ENCODE data around the gene SLC16A10. TPM values are rescaled to one million over a fixed set of nuclear protein-coding genes. Genes with fewer than 3 reads are reported as not detected.

The SLC16A10 gene
- total and polyA plus RNA-seq, 2 of the 13 experiments (the other 11 are each of a cell fraction or from before 2014, with no cell fraction given): 8.2 to 20.1 TPM

- Histone ChIP-seq H2AFZ (ENCODE audit: low read length) (no peak overlapping the region), H3K9me3 (ENCODE audit: low read length) (peaks cover 19% of the 10 kb centered on the region), H4K20me1 (ENCODE audit: insufficient read depth, low read length) (no peaks in the 10 kb centered on the region), H3K79me2 (ENCODE audit: insufficient read depth, low read length) (no peaks in the 10 kb centered on the region), H3K27ac (ENCODE audit: extremely low read length, insufficient read depth, low read length) (no peak overlapping the region), H3K4me3 (replicated peaks in 1 of 3; ENCODE audit: insufficient read depth in 1 of 3, low read depth in 2 of 3, low read length in 3 of 3) (no peak overlapping the region), H3K36me3 (replicated peaks in 1 of 2; ENCODE audit: control insufficient read depth in 1 of 2, insufficient read depth in 2 of 2, low read length in 2 of 2) (peaks cover 11 to 36% of the 10 kb centered on the region in 2 experiments), H3K27me3 (ENCODE audit: control insufficient read depth in 1 of 2, insufficient read depth in 2 of 2, low read length in 2 of 2) (no peaks in the 10 kb centered on the region), H3K9ac (ENCODE audit: insufficient read depth, low read depth, low read length) (no peak overlapping the region), H3K4me2 (ENCODE audit: low read depth, low read length) (no peak overlapping the region), H3K4me1 (ENCODE audit: insufficient read depth, low read length) (peaks cover 36% of the 10 kb centered on the region)
- WGBS (ENCODE audit: low lambda C conversion rate): 65% methylated on average over 1 of the region's 1 CpG
- ATAC-seq: peak; percentile 52; the same call in 2 of the 3 replicates
- CTCF ChIA-PET (ENCODE audit: low intra/inter-chr PET ratio, low total read pairs): no interaction called here
- intact Hi-C loops (cut with micrococcal nuclease; ENCODE audit: unreplicated experiment): no loop called here
- no peak for FAIRE-seq
- no TSS peak for BruUV-seq (replicated peaks)
- DNase-seq (ENCODE audit: low spot score): no peak
- POLR2A ChIA-PET: no interaction called here
- in situ Hi-C loops (cut with HindIII; ENCODE audit: extremely low pct_ligation_motif_present, low pct_unique_long_range_greater_than_20kb): no loop called here
- TF ChIP-seq ELF3 (CRISPR knock-in tag; IDR thresholded peaks at IDR 0.05): no peak
- TF ChIP-seq ZNF775 (CRISPR knock-in tag; IDR thresholded peaks at IDR 0.05; ENCODE audit: borderline replicate concordance): no peak
- no peak for TF ChIP-seq ZNF782 (CRISPR knock-in tag; IDR thresholded peaks at IDR 0.05; ENCODE audit: borderline replicate concordance)
- TF ChIP-seq HNF4A (CRISPR knock-in tag; IDR thresholded peaks at IDR 0.05): peak; percentile 80
- TF ChIP-seq HNF4G (IDR thresholded peaks at IDR 0.05; ENCODE audit: borderline replicate concordance, low read depth, low read length): peak; percentile 36; the same call in 1 of the 2 replicates
- no peak for TF ChIP-seq HNF4G (CRISPR knock-in tag; IDR thresholded peaks at IDR 0.05; ENCODE audit: borderline replicate concordance, low read depth)
- no peak for TF ChIP-seq GTF3A (CRISPR knock-in tag; conservative IDR thresholded peaks at IDR 0.05)
- no peak for TF ChIP-seq ZNF549 (CRISPR knock-in tag; IDR thresholded peaks at IDR 0.05)
Observed at GRCh38 chr6:111277819-111278218, 190.5 kb downstream of the SLC16A10 start.

- BruUV-seq (replicated peaks): no TSS peak
- DNase-seq (ENCODE audit: low spot score) (no peak), ATAC-seq (no peak), FAIRE-seq (no peak)
- no peak overlapping the region for H3K4me3 ChIP-seq (replicated peaks in 1 of 3; ENCODE audit: insufficient read depth in 1 of 3, low read depth in 2 of 3, low read length in 3 of 3)
- peaks cover 11 to 28% of the 10 kb centered on the region in 2 experiments for H3K36me3 ChIP-seq (replicated peaks in 1 of 2; ENCODE audit: control insufficient read depth in 1 of 2, insufficient read depth in 2 of 2, low read length in 2 of 2)
- no peak overlapping the region for H3K27ac ChIP-seq (ENCODE audit: extremely low read length, insufficient read depth, low read length)
- ChIA-PET CTCF (ENCODE audit: low intra/inter-chr PET ratio, low total read pairs) (no interaction called here), POLR2A (no interaction called here)
- H3K9me3 ChIP-seq (ENCODE audit: low read length): peaks cover 15% of the 10 kb centered on the region
- H3K79me2 ChIP-seq (ENCODE audit: insufficient read depth, low read length): no peaks in the 10 kb centered on the region
- H3K27me3 ChIP-seq (ENCODE audit: control insufficient read depth in 1 of 2, insufficient read depth in 2 of 2, low read length in 2 of 2): no peaks in the 10 kb centered on the region
- TF ChIP-seq MTF2 (CRISPR knock-in tag; IDR thresholded peaks at IDR 0.05; ENCODE audit: borderline replicate concordance) (no peak), TMF1 (CRISPR knock-in tag; IDR thresholded peaks at IDR 0.05; ENCODE audit: low read depth) (no peak), ONECUT2 (CRISPR knock-in tag; IDR thresholded peaks at IDR 0.05) (no peak), PPARG (CRISPR knock-in tag; conservative IDR thresholded peaks at IDR 0.05) (0 out of 2 replicates have a peak, but pooled peaks have one; percentile 24)
- 57% methylated on average over 2 of the region's 2 CpGs for WGBS (ENCODE audit: low lambda C conversion rate)
- intact Hi-C loops (cut with micrococcal nuclease; ENCODE audit: unreplicated experiment): no loop called here
- H2AFZ ChIP-seq (ENCODE audit: low read length): no peak overlapping the region
- H3K4me1 ChIP-seq (ENCODE audit: insufficient read depth, low read length): peaks cover 45% of the 10 kb centered on the region
- no peak overlapping the region for H3K4me2 ChIP-seq (ENCODE audit: low read depth, low read length)
- no peak overlapping the region for H3K9ac ChIP-seq (ENCODE audit: insufficient read depth, low read depth, low read length)
- H4K20me1 ChIP-seq (ENCODE audit: insufficient read depth, low read length): no peaks in the 10 kb centered on the region
- in situ Hi-C loops (cut with HindIII; ENCODE audit: extremely low pct_ligation_motif_present, low pct_unique_long_range_greater_than_20kb): no loop called here
Observed at GRCh38 chr6:111278731-111279130, 191.4 kb downstream of the SLC16A10 start.
